ENCODE measurements around the gene RPL6.

GRCh38 chr12:112386726-112387125 is 22.7 kb downstream of the RPL6 start:
- TF ChIP-seq REST (IDR thresholded peaks at IDR 0.05), result no peak
- no peak for TF ChIP-seq CTCF (IDR thresholded peaks at IDR 0.05; ENCODE audit: low read depth, low read length, missing input control)
